ENCODE measurements around the gene VWA5B2. TPM values are rescaled to one million over a fixed set of nuclear protein-coding genes. Genes with fewer than 3 reads are reported as not detected.

Gene VWA5B2
- total and polyA plus RNA-seq, 2 of the 13 experiments (the other 11 are each of a cell fraction or from before 2014, with no cell fraction given) = 0.03 to 0.04 TPM

- TF ChIP-seq NR0B2 (CRISPR knock-in tag; IDR thresholded peaks at IDR 0.05) (0 out of 2 replicates have a peak, but pooled peaks have one; percentile 9), ZNF318 (CRISPR knock-in tag; IDR thresholded peaks at IDR 0.05) (peak; percentile 6; the same call in 1 of the 2 replicates), HNRNPLL (IDR thresholded peaks at IDR 0.05; ENCODE audit: low read depth, low read length, poor library complexity, severe bottlenecking) (peak; percentile 98), ZNF543 (CRISPR knock-in tag; IDR thresholded peaks at IDR 0.05) (peak; percentile 50; the same call in 1 of the 2 replicates), GPBP1L1 (CRISPR knock-in tag; IDR thresholded peaks at IDR 0.05) (no peak), ZBTB7B (CRISPR knock-in tag; IDR thresholded peaks at IDR 0.05) (peak; percentile 45; the same call in 1 of the 2 replicates), ZNF430 (CRISPR knock-in tag; IDR thresholded peaks at IDR 0.05) (peak; percentile 91), PRMT3 (CRISPR knock-in tag; IDR thresholded peaks at IDR 0.05; ENCODE audit: borderline replicate concordance, low read depth) (no peak), IRF2 (CRISPR knock-in tag; IDR thresholded peaks at IDR 0.05) (peak; percentile 86), MLLT10 (CRISPR knock-in tag; IDR thresholded peaks at IDR 0.05) (no peak), GFI1 (CRISPR knock-in tag; IDR thresholded peaks at IDR 0.05; ENCODE audit: borderline replicate concordance) (peak; percentile 84), ZSCAN9 (CRISPR knock-in tag; IDR thresholded peaks at IDR 0.05; ENCODE audit: borderline replicate concordance) (peak; percentile 81), TBX3 (IDR thresholded peaks at IDR 0.05; ENCODE audit: borderline replicate concordance) (peak; percentile 72; the same call in 1 of the 2 replicates), CBFB (CRISPR knock-in tag; IDR thresholded peaks at IDR 0.05) (0 out of 2 replicates have a peak, but pooled peaks have one; percentile 12), SPEN (CRISPR knock-in tag; IDR thresholded peaks at IDR 0.05; ENCODE audit: low read depth) (peak; percentile 56; the same call in 1 of the 2 replicates), ZMAT3 (CRISPR knock-in tag; conservative IDR thresholded peaks at IDR 0.05) (peak; percentile 82; the same call in 1 of the 2 replicates), ZSCAN31 (CRISPR knock-in tag; IDR thresholded peaks at IDR 0.05; ENCODE audit: low read depth) (peak; percentile 59; the same call in 1 of the 2 replicates)
These were observed 43.8 kb upstream of the VWA5B2 start (continued) for GRCh38 chr3:184185461-184186183.

All from HepG2 (cell line).